IPS-20b (cell line): ENCODE measurements around the gene MBD1.

ENCODE experiments used
- H3K27ac ChIP-seq: one replicate; pipeline ENCODE4 v1.5.1; 2013; ENCODE audit warnings: low read length
- H3K27me3 ChIP-seq: 2 replicates; pipeline ENCODE4 v1.6.1; 2013; ENCODE audit warnings: mild to moderate bottlenecking, low read length, inconsistent platforms; ENCODE audit not compliant: insufficient read depth
- H3K36me3 ChIP-seq: 2 replicates; pipeline ENCODE4 v1.6.1; 2013; ENCODE audit warnings: low read depth, mild to moderate bottlenecking, inconsistent platforms, low read length, moderate library complexity; ENCODE audit not compliant: insufficient read depth
- H3K4me1 ChIP-seq: 2 replicates; pipeline ENCODE4 v1.6.1; 2013; ENCODE audit warnings: mild to moderate bottlenecking, control low read depth, inconsistent platforms, low read length, moderate library complexity; ENCODE audit not compliant: insufficient read depth
- H3K4me3 ChIP-seq: 2 replicates; pipeline ENCODE4 v1.5.1; 2013; ENCODE audit warnings: mild to moderate bottlenecking, low read length, inconsistent platforms
- H3K9ac ChIP-seq: 2 replicates; pipeline ENCODE4 v1.6.1; 2013; ENCODE audit warnings: low read depth, mild to moderate bottlenecking, inconsistent platforms, low read length, moderate library complexity
- H3K9me3 ChIP-seq: 2 replicates; pipeline ENCODE4 v1.6.1; 2013; ENCODE audit warnings: mild to moderate bottlenecking, low read depth, low read length, inconsistent platforms; ENCODE audit not compliant: insufficient read depth

The MBD1 gene

GRCh38 chr18:50287441-50288347 is 6.4 kb upstream of the MBD1 start, which contains the start of gene CXXC1:
CXXC1 (minus strand) TSS chr18:50287692; CDS start chr18:50287589, 103 bp downstream.
- Histone ChIP-seq H3K9ac (peak within 1 kb of the TSS; percentile 82; the same call in 1 of the 2 replicates), H3K36me3 (peaks cover 31% of the 10 kb centered on the region), H3K4me1 (no peaks in the 10 kb centered on the region), H3K27me3 (no peaks in the 10 kb centered on the region), H3K9me3 (no peaks in the 10 kb centered on the region), H3K27ac (no peak within 1 kb of the TSS), H3K4me3 (peak within 1 kb of the TSS; percentile 97)

GRCh38 chr18:50287028-50287440 is 5.7 kb upstream of the MBD1 start:
- Histone ChIP-seq H3K27ac (no peak overlapping the region), H3K4me3 (peak overlapping the region; percentile 97), H3K27me3 (no peaks in the 10 kb centered on the region), H3K9me3 (no peaks in the 10 kb centered on the region), H3K4me1 (no peaks in the 10 kb centered on the region), H3K36me3 (peaks cover 38% of the 10 kb centered on the region), H3K9ac (peak overlapping the region; percentile 82; the same call in 1 of the 2 replicates)

- Histone ChIP-seq H3K36me3 (peaks cover 38% of the 10 kb centered on the region), H3K27ac (no peak overlapping the region), H3K4me3 (peak overlapping the region; percentile 97), H3K27me3 (no peaks in the 10 kb centered on the region), H3K4me1 (no peaks in the 10 kb centered on the region), H3K9ac (peak overlapping the region; percentile 82; the same call in 1 of the 2 replicates), H3K9me3 (no peaks in the 10 kb centered on the region)
These were observed 5.2 kb upstream of the MBD1 start for GRCh38 chr18:50286391-50287027.

DNA sequence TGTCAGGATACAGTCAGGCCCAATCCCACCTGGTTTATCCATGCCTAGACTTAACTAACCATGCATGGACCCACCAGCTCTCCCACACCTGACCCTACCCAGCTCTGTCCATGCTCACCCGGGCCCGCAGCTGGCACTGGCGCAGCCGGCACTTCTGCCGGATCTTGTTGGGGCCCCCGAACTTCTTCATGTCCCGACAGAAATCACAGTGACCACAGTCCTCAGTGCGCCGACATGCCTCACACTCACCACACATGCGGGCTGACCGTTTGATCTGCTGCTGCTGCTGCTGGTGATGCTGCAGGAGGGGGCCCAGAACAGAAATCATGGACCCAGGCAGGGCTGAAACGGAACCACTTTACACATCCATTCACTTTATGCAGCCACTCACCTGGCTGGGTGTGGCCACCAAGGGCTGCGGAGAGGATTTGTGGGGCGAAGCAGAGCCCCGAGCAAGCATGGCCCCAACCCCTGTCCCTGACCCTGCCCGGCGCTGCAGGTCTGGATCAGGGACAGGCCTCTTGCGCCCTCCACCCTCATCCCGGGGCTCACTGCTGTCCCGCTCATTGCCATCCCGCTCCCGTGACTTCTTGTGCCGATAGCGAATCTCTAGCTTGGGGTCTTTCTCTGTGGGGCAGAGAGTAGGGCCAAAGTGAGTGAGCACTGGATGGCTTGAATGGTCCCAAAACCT is 4.5 kb upstream of the MBD1 start:
- Histone ChIP-seq H3K9ac (no peak overlapping the region), H3K27ac (no peak overlapping the region), H3K27me3 (no peaks in the 10 kb centered on the region), H3K4me1 (no peaks in the 10 kb centered on the region), H3K36me3 (peaks cover 38% of the 10 kb centered on the region), H3K4me3 (no peak overlapping the region), H3K9me3 (no peaks in the 10 kb centered on the region)

DNA sequence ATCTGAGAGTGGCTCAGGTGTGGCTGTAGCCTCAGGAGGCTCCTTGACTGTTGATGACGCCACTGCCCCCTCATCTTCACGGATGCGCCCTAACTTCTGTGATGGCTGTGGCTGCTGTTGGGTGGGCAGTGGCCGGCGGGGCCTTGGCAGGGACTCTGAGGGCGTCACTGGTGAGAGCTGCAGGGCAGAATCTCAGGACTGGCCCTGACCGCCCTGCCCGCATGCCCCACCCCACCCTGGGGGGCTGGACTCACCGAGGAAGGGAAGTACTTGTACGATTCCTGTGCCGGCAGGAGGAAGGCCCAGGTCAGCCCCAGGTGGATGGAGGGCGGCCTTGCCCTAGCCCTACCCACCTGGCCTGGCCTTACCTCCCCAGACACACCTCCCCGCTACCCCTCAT is 3.7 kb upstream of the MBD1 start:
- Histone ChIP-seq H3K4me1 (peaks cover 6% of the 10 kb centered on the region), H3K27me3 (no peaks in the 10 kb centered on the region), H3K36me3 (peaks cover 38% of the 10 kb centered on the region), H3K4me3 (no peak overlapping the region), H3K9me3 (no peaks in the 10 kb centered on the region), H3K9ac (no peak overlapping the region), H3K27ac (no peak overlapping the region)

- Histone ChIP-seq H3K9me3 (no peaks in the 10 kb centered on the region), H3K27me3 (no peaks in the 10 kb centered on the region), H3K4me1 (peaks cover 7% of the 10 kb centered on the region), H3K36me3 (peaks cover 43% of the 10 kb centered on the region), H3K4me3 (no peak overlapping the region), H3K27ac (no peak overlapping the region), H3K9ac (no peak overlapping the region)
These were observed 3.0 kb upstream of the MBD1 start for GRCh38 chr18:50284255-50284885.

DNA sequence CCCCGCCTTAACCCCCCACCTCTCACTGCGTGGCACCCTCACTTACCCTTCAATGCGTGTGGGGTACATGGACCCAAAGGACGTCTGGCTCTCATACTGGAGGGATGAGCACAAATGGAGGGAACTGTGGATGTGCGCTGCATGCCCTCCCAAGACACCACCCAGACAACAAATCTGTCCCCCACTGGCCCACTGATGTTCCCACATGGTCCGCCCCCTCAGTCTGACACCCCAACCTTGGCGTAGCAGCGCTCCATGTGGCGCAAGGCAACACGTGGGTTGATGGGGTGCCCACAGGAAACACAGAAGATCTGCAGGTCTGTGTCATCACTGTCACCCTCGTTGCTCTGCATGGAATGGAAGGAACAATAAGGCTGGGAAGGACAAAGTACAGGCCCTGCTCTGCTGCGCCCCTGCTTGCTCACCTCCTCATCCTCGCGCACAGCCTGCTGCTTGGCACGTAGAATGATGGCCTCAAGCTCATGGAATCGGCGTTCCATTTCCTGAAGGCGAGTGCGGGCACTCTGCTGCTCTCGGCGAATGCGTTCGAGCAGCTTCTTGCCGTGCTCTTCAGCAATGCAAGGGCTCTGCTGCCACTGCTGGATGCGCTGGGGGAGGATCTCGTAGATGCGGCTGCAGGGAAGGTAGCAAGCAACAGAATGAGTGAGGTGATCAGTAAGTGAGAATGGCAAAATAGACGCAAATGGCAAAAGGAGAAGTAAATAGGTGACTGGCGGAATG is 2.3 kb upstream of the MBD1 start:
- peaks cover 50% of the 10 kb centered on the region for H3K36me3 ChIP-seq

DNA sequence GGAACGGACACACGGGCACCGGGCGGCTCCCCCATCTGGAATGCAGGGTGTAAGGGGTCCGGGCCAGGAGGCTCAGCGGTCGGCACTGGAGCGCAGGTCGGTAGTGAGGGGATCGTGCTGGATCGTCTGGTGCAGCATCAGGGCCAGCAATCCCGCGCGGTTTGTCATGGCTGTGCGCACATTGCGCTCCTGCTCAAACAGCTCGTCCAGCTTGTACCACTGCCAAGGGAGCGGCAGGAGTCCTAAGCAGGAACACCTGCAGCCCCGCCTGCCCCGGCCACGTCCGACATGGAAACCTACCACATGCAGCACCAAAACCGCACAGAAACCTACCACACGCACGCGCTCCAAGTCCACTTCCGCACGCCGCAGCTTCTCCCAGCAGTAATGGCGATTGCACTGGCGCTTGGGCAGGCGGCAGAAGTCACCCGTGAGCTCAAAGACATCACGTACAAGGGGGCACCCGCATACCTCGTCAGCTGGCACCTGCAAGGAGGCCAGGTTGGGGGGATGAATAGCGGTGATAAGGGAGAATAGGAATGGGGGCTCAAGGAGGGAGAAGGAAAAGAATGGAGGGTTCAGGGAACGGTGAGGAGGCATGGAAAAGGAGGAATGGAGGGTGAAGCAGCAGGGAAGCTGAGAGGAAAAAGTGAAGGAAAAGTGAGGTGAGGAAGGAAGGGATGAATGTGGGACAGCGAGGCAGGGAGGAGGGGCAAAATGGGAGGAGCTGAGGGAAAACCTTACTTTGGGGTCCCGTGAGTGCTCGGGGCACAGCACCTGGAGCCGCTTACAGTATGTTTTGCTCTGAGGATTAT is 1.4 kb upstream of the MBD1 start:
- Histone ChIP-seq H3K36me3 (peaks cover 54% of the 10 kb centered on the region), H3K4me1 (peaks cover 7% of the 10 kb centered on the region), H3K27ac (no peak overlapping the region), H3K9me3 (no peaks in the 10 kb centered on the region), H3K9ac (no peak overlapping the region), H3K27me3 (no peaks in the 10 kb centered on the region), H3K4me3 (no peak overlapping the region)

More for the DNA sequence above, 2.3 kb upstream of the MBD1 start:
- Histone ChIP-seq H3K27ac (no peak overlapping the region), H3K9me3 (no peaks in the 10 kb centered on the region), H3K4me1 (peaks cover 7% of the 10 kb centered on the region), H3K4me3 (no peak overlapping the region), H3K27me3 (no peaks in the 10 kb centered on the region), H3K9ac (no peak overlapping the region)

GRCh38 chr18:50281972-50282520 is 723 bp upstream of the MBD1 start:
- Histone ChIP-seq H3K36me3 (peaks cover 57% of the 10 kb centered on the region), H3K27me3 (no peaks in the 10 kb centered on the region), H3K4me1 (peaks cover 7% of the 10 kb centered on the region), H3K9me3 (no peaks in the 10 kb centered on the region), H3K27ac (peak overlapping the region; percentile 40), H3K4me3 (peak overlapping the region; percentile 100), H3K9ac (peak overlapping the region; percentile 96; the same call in 1 of the 2 replicates)

DNA sequence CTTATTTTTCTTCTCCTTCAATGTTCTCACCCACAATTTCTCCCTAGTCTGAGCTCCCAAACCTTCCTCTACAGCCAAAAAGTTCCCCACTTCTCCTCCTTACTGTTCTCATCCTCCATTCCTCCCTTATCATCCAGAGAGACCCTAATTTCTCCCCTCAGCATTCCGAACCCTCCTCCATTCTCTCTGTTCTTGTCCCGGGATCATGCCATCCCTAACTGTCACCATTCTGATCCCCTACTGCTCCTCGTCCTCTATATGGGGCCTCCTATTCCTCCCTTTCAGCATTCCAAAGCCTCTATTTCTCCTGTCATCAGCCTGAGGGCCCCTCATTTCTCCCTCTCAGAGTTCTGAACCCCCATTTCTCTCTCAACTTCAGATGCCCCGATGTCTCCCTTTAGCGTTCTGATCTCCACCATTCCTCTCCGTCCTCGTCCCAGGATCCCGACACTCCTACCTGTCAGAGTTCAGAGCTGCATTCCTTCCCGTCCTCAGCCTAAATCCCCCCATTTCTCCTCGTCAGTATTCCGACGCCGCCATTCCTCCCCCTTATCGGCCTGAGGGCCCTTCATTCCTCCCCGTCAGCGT is 522 bp downstream of the MBD1 start:
- Histone ChIP-seq H3K27ac (peak overlapping the region; percentile 40), H3K36me3 (peaks cover 70% of the 10 kb centered on the region), H3K4me1 (peaks cover 7% of the 10 kb centered on the region), H3K9ac (peak overlapping the region; percentile 96), H3K9me3 (no peaks in the 10 kb centered on the region), H3K4me3 (peak overlapping the region; percentile 100), H3K27me3 (no peaks in the 10 kb centered on the region)
